ENCODE measurements around the gene KCNJ4. TPM values are rescaled to one million over a fixed set of nuclear protein-coding genes. Genes with fewer than 3 reads are reported as not detected.
"Not testable (repeated sequence)": the region's sequence is repeated elsewhere in the genome, so short reads cannot be mapped to it uniquely, and the experiment has no call there.

KCNJ4 gene
- total RNA-seq, 2 donors from 2014 or later: not detected

DNA sequence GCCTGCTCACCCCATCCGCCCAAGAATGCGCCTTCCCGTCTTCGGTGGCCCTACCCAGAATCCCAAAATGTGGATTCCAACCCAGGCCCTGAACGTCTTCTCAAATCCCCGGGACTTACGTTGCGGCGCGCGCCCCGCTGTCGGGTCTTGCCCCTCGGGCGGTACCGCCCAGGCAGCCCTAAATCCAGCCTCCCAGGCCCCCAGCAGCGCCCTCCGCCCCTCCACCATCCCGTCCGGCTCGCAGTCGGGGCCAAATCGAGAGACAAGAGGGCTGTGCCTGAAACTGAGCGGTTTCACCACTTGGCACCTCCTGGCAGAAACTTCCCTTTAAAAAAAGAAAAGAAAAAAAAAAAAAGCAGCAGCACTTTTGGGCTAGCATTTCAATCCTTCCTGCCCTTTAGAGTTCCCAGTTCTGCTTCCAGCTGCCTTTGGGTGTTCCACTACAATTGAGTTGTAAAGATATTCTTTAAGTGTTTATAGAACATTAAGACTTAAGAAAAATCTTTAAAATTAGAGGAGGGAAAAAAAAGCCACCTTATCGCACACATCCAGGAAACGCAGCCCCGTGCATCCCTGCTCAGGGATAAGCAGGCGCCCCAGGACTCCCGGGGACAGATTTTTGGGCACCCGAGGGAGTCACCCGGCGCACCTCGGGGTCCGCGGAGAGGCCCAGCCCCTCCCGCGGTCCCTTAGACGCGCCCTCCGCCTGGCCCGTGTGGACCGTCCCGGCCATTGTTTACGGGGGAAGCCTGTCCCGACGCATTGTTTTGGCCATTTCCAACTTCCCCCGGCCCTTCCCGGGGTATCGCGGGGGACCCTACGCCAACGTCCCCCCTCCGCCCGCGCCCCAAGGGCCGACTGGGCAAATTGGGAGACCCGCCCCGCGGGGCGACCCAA is 57.6 kb downstream of the KCNJ4 start:
- H3K27ac Mint-ChIP-seq: peak overlapping the region; percentile 86 to 94
- peak; percentile 77 for DNase-seq (ENCODE audit: low spot score)
- peaks cover 32 to 47% of the 10 kb centered on the region in 2 donors for H3K4me1 Mint-ChIP-seq (ENCODE audit: low read depth in 2 of 2)

DNA sequence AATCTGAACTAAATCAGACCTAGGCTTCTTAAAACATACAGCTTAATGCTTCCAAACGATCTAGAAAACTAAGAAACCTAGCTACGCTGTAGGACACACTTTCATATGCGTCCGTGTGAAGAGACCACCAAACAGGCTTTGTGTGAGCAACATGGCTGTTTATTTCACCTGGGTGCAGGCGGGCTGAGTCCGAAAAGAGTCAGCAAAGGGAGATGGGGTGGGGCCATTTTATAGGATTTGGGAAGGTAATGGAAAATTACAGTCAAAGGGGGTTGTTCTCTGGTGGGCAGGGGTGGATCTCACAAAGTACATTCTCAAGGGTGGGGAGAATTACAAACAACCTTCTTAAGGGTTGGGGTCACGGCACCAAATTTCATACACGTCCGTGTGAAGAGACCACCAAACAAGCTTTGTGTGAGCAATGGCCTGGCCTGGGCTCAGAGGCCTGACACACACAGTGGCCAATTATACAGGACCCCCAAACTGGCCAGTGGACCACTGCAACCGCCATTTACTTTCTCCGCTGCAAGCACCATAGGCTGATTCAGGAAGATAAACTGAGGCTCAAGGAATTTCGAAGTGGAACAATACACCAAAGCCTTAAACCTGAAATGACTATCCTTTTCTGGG is 58.4 kb downstream of the KCNJ4 start:
- not testable (repeated sequence) for H3K9me3 Mint-ChIP-seq; ATAC-seq; H3K27me3 Mint-ChIP-seq; H3K36me3 Mint-ChIP-seq; DNase-seq (ENCODE audit: low spot score)
- H3K27ac Mint-ChIP-seq: peak overlapping the region; percentile 86 to 94
- H3K4me3 Mint-ChIP-seq: peak overlapping the region; percentile 71
- H3K4me1 Mint-ChIP-seq (ENCODE audit: low read depth in 2 of 2): peaks cover 32 to 47% of the 10 kb centered on the region in 2 donors

More for the DNA sequence above, 57.6 kb downstream of the KCNJ4 start:
- peaks cover 8% of the 10 kb centered on the region in 2 donors for H3K27me3 Mint-ChIP-seq
- no peaks in the 10 kb centered on the region for H3K9me3 Mint-ChIP-seq
- H3K4me3 Mint-ChIP-seq: peak overlapping the region; percentile 71
- H3K36me3 Mint-ChIP-seq: no peaks in the 10 kb centered on the region
- ATAC-seq: peak; percentile 53 to 62

DNA sequence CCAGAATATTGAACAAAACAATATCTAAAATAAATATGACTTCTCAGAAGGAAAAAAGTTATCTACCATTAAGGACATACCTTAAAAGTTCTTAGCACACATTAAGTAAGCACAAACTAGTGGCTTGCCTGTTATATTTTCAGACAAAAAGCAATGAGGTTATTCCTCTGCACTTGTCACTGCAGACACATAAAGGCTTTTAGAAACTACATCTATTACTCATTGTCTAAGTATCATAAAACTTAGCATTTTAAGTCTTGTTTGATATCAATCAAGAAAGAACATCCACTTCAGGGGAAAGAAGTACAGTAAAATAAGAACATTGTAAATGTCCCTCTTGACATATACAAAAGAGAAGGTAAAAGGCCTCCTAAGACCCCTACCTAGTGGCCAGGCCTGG is 59.1 kb downstream of the KCNJ4 start:
- peak overlapping the region; percentile 71 for H3K4me3 Mint-ChIP-seq
- not testable (repeated sequence) for H3K36me3 Mint-ChIP-seq; ATAC-seq; H3K9me3 Mint-ChIP-seq; DNase-seq (ENCODE audit: low spot score); H3K27me3 Mint-ChIP-seq
- H3K27ac Mint-ChIP-seq: peak overlapping the region; percentile 86 to 94
- H3K4me1 Mint-ChIP-seq (ENCODE audit: low read depth in 2 of 2): peaks cover 35 to 49% of the 10 kb centered on the region in 2 donors

DNA sequence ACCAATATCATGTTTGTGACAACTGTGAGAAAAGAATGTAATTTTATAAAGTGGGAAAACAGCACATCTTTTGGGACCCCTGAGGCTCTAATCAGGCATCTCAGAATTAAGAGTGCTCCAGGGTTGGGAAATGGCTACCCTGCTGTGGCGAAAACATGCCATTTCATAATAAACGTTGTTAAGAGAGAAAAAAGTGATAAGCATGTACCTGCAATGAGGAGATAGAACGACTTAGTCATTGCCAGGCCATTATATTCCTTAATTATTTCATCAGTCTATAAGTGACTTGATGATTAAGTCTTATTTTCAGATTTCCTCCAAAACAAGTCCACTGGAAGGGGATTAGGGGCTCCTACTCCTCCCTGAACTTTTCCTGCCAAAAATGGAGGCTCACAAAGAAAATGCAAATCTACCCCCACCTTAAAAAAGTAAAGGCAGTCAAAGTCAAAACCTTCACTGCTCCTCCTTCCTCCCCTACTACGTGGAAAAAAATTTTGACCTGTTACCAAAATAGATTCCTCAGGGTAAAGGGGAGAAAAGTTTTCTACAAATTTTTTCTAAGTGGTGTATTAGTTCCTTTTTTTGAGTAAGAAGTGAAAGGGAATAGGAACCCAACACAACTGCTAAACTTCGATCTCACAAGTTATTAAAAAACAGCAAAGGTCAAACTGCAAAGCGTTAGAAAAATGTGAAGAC is 59.9 kb downstream of the KCNJ4 start:
- ATAC-seq; H3K9me3 Mint-ChIP-seq; H3K27me3 Mint-ChIP-seq; DNase-seq (ENCODE audit: low spot score); H3K36me3 Mint-ChIP-seq: not testable (repeated sequence)
- Mint-ChIP-seq H3K4me1 (ENCODE audit: low read depth in 2 of 2) (peaks cover 44 to 57% of the 10 kb centered on the region in 2 donors), H3K4me3 (peak overlapping the region; percentile 71), H3K27ac (peak overlapping the region; percentile 86 to 94)

DNA sequence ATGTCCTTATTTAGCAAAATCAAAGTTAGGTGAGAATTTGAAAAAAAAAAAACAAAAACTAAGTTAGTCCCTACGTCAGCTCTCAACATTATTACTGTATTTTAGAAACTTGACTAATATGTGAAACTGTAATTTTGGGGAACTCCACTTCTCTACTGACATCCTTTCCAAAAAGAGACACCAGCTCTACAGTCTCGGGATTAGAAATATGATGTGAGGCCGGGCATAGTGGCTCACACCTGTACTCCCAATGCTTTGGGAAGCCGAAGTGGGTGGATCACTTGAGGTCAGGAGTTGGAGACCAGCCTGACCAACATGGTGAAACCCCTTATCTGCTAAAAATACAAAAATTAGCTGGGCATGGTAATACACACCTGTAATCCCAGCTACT is 65.6 kb downstream of the KCNJ4 start:
- not testable (repeated sequence) for DNase-seq (ENCODE audit: low spot score); H3K27me3 Mint-ChIP-seq; H3K36me3 Mint-ChIP-seq; H3K9me3 Mint-ChIP-seq; ATAC-seq
- H3K4me1 Mint-ChIP-seq (ENCODE audit: low read depth in 2 of 2): peaks cover 37 to 47% of the 10 kb centered on the region in 2 donors
- H3K4me3 Mint-ChIP-seq: peak overlapping the region; percentile 16
- peak overlapping the region; percentile 14 to 82 for H3K27ac Mint-ChIP-seq

DNA sequence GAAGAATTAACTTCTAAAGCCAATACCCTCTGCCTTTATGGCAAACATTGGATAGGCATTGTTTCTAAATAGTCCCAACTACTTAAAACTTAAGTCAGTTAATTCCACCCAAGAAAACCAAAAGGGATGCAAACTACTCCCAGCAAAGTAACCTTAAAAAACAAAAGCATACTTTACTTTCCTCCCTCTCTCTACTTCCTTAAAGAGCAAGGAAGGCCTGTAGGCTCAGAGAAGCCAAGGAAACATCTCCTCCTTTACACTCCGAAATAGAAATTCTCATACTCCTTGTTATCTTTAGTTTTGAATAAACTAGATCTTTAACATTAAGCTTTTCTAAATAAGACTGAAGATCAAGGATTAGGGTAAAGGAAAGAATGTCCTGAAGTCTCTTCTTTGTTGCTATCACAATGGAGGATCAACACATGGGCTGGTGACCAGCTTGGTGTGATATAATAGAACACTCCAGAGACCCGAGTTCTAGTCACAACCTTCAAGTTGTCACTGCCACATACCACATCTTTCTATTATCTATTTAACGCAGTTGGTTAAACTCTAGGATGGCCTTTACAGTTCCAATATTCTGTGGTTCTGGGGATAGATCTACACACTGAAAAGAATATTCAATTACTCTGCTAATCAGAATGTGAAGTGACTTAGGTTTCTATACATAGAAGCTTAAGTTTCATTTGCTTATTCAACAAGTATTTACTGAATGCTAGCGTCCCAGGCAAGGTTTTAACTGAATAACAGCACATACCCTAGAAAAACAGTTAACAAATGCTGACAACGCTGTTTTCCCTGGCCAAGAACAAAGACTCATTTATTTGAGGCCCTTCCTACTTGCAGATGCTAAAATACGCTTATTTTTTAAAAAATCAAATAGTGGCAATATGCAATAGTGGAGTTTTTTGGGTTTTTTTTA is 66.2 kb downstream of the KCNJ4 start:
- DNase-seq (ENCODE audit: low spot score); H3K36me3 Mint-ChIP-seq; H3K9me3 Mint-ChIP-seq; H3K27me3 Mint-ChIP-seq; ATAC-seq: not testable (repeated sequence)
- peaks cover 33 to 43% of the 10 kb centered on the region in 2 donors for H3K4me1 Mint-ChIP-seq (ENCODE audit: low read depth in 2 of 2)
- H3K4me3 Mint-ChIP-seq: peak overlapping the region; percentile 16
- H3K27ac Mint-ChIP-seq: peak overlapping the region; percentile 14 to 82

DNA sequence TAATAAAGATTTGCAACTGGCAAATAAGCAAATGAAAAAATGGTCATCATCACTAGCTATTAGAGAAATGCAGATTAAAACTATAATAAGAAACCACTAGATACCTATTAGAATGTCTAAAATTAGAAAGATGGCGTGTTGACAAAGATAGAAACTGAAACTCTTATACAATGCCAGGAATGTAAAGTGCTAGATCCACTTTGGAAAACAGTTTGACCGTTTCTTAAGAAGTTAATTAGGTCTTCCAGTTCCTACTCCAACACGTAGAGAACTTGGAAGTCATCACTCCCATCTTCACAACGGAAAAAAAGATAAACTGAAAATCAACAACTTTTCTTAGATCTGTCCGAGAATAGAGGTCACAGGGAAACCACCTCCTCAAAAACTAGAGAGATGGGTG is 68.1 kb downstream of the KCNJ4 start:
- not testable (repeated sequence) for H3K27me3 Mint-ChIP-seq, H3K36me3 Mint-ChIP-seq
- peak overlapping the region in 1 of 2 donors; percentile 76 for H3K27ac Mint-ChIP-seq

DNA sequence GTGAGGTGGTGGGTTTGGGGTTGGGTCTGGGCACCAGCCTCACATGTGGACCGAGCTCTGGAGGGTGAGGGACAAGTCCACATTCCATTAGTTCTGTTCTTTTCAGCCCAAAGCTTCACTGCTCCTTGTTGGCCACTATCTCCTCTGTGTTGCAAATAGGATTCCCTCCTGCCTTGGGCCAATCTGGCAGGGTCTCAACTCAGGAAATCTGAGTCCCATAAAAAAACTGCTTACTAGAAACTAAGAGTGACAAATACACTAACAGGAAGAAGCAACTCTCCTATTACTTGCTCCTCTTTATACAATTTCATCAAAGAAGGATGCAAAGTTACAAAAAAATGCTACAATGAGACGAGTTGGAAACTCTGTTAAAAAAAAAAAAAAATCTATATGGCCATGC is 71.6 kb downstream of the KCNJ4 start:
- no peak overlapping the region for H3K4me3 Mint-ChIP-seq
- H3K36me3 Mint-ChIP-seq: peaks cover 16% of the 10 kb centered on the region
- no peak for DNase-seq (ENCODE audit: low spot score)
- ATAC-seq: no peak
- H3K4me1 Mint-ChIP-seq (ENCODE audit: low read depth in 2 of 2): peaks cover 30 to 39% of the 10 kb centered on the region in 2 donors
- no peaks in the 10 kb centered on the region for H3K9me3 Mint-ChIP-seq
- no peak overlapping the region for H3K27ac Mint-ChIP-seq
- no peaks in the 10 kb centered on the region for H3K27me3 Mint-ChIP-seq

More for the DNA sequence above, 68.1 kb downstream of the KCNJ4 start:
- H3K4me3 Mint-ChIP-seq: peak overlapping the region; percentile 38
- DNase-seq (ENCODE audit: low spot score); H3K9me3 Mint-ChIP-seq; ATAC-seq: not testable (repeated sequence)
- peaks cover 41 to 43% of the 10 kb centered on the region in 2 donors for H3K4me1 Mint-ChIP-seq (ENCODE audit: low read depth in 2 of 2)

DNA sequence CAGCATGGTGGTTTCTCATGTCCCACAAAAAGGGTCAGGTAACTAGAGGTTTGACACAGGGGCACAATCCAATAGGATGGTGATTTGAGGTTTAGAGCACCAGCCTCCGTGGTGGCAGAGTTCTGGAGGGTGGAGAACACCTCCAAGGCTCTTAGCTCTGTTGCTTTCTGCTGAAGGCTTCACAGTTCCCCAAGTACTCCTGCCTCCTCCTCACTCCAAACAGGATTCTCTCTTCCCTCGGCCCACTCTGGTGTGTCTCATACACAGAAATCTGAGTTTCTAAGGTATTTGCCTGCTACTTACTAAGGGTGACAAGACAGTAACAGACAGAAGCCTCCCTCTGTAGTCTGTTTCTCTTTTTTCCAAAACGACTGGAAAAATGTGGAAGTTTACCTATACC is 73.6 kb downstream of the KCNJ4 start:
- H3K4me3 Mint-ChIP-seq; DNase-seq (ENCODE audit: low spot score); ATAC-seq; H3K27me3 Mint-ChIP-seq; H3K9me3 Mint-ChIP-seq; H3K27ac Mint-ChIP-seq: not testable (repeated sequence)
- H3K36me3 Mint-ChIP-seq: peaks cover 23% of the 10 kb centered on the region
- H3K4me1 Mint-ChIP-seq (ENCODE audit: low read depth in 2 of 2): peaks cover 21 to 43% of the 10 kb centered on the region in 2 donors

Other genes with a start within 250 kb of the KCNJ4 start
- gene TMEM184B, start 182.2 kb downstream of the KCNJ4 start, total RNA-seq: 10 to 100 TPM; 59.4 to 59.8 TPM
- 100 to 1,000 TPM; 107 to 156 TPM for gene CSNK1E, start 137.8 kb downstream of the KCNJ4 start, total RNA-seq
- gene KDELR3, start 12.9 kb upstream of the KCNJ4 start, total RNA-seq: under 1 TPM; 0.26 to 0.92 TPM
- 100 to 1,000 TPM; 368 to 422 TPM for gene DDX17, start 51.1 kb upstream of the KCNJ4 start, total RNA-seq
- gene DMC1, start 115.0 kb upstream of the KCNJ4 start, total RNA-seq: 10 to 100 TPM in 1 of 2 donors, 1 to 10 TPM in 1; 4.6 to 11.5 TPM
- under 1 TPM in 1 of 2 donors, not detected in 1; 0.59 TPM for gene FAM227A, start 201.2 kb upstream of the KCNJ4 start, total RNA-seq
- gene CBY1, start 201.4 kb upstream of the KCNJ4 start, total RNA-seq: 10 to 100 TPM in 1 of 2 donors, 1 to 10 TPM in 1; 8.7 to 12.4 TPM
- 100 to 1,000 TPM; 109 to 153 TPM for gene TOMM22, start 226.8 kb upstream of the KCNJ4 start, total RNA-seq
- gene JOSD1, start 245.7 kb upstream of the KCNJ4 start, total RNA-seq: 10 to 100 TPM; 53.6 to 62.3 TPM

Measured in natural killer cell treated with Interleukin-12 subunit alpha and Interleukin-12 subunit beta and Interleukin-15 and Interleukin-18, amount 100 ng/mL, for 72 hours (primary cell).